Measurements from ENCODE around the gene CTU2. TPM values are rescaled to one million over a fixed set of nuclear protein-coding genes. Genes with fewer than 3 reads are reported as not detected.

Gene CTU2
- total RNA-seq, 4 donors from 2014 or later, result 4.4 to 13.2 (median 6.3) TPM

DNA sequence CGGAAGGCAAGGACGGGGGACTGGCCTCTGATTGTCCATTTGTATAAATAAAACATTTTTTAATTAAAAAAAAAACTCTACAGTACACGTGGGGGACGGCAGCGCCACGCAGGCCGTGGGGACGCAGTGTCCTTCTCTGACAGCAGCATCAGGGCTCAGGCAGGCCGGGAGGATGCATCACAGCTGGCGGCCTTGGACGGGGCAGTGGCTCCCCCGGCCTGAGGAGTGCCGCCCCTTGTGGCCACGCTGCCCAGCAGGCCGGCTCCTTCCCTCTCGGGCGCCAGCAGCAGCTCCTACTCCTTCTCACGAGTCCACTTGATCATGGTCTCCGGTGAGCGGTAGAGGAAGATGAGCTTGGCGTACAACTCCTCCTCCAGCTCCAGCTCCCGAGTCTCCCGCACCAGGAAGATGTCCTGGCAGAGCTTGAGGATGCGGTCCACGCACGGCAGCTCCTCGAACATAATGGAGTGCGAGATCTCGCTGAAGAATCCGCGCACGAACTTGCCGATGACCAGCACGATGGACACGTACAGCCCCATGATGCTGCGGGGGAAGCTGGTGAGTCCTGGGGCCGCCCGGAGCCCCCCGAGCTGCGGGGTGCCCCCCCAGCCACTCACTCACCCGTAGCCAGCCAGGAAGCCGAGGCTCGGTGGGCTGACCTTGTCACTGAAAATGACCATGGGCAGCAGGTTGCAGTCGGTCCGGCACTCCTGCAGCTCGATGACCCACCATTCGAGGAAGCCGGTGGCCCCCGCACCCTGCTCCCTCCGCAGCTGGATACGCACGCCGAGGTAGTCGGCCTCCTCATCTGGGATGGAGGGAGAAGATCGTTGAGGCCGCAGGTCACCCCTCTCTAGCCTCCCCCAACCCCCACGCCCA is 9.2 kb downstream of the CTU2 start:
- 95 to 100% methylated on average over 12 to 22 of the region's 57 CpGs for WGBS, 2 donors
- no peaks in the 10 kb centered on the region for H3K27me3 ChIP-seq
- H3K36me3 ChIP-seq, result peaks cover 51 to 75% (median 60%) of the 10 kb centered on the region in 3 donors
- TF ChIP-seq POLR2A (IDR thresholded peaks at IDR 0.05), result no peak
- TF ChIP-seq, protein P1, sequence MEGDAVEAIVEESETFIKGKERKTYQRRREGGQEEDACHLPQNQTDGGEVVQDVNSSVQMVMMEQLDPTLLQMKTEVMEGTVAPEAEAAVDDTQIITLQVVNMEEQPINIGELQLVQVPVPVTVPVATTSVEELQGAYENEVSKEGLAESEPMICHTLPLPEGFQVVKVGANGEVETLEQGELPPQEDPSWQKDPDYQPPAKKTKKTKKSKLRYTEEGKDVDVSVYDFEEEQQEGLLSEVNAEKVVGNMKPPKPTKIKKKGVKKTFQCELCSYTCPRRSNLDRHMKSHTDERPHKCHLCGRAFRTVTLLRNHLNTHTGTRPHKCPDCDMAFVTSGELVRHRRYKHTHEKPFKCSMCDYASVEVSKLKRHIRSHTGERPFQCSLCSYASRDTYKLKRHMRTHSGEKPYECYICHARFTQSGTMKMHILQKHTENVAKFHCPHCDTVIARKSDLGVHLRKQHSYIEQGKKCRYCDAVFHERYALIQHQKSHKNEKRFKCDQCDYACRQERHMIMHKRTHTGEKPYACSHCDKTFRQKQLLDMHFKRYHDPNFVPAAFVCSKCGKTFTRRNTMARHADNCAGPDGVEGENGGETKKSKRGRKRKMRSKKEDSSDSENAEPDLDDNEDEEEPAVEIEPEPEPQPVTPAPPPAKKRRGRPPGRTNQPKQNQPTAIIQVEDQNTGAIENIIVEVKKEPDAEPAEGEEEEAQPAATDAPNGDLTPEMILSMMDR (IDR thresholded peaks at IDR 0.05), result no peak
- no peak overlapping the region for H3K27ac ChIP-seq
- peaks cover 0 to 5% (median 0%) of the 10 kb centered on the region in 3 donors for H3K4me1 ChIP-seq
- intact Hi-C loops (cut with DNase I), result no loop called here
- H3K9me3 ChIP-seq, result no peaks in the 10 kb centered on the region
- no peak for DNase-seq
- H3K4me3 ChIP-seq, result no peak overlapping the region

DNA sequence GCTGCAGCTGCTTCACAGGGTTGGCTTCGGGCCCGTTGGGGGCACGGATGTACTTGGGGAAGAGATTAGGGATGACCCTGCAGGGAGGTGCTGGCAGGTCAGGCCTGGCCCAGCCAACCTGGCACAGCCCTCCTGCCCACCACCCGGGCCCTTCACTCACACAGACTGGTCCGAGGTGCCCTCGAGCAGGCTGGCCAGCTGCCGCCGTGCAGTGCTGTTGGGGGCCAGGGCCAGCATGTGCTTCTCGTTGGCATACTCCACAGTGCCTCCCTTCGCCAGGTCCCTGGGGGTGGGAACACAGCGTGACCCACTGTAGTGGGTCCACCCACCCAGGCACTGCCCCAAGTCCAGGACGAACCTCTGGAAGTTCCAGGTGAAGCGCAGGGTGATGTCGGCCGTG is 9.9 kb downstream of the CTU2 start:
- peaks cover 57 to 81% (median 67%) of the 10 kb centered on the region in 3 donors for H3K36me3 ChIP-seq
- TF ChIP-seq POLR2A (IDR thresholded peaks at IDR 0.05), result no peak
- TF ChIP-seq, protein P1 (IDR thresholded peaks at IDR 0.05), result no peak
- no peak overlapping the region for H3K27ac ChIP-seq
- H3K4me1 ChIP-seq, result peaks cover 0 to 5% (median 0%) of the 10 kb centered on the region in 3 donors
- no peaks in the 10 kb centered on the region for H3K9me3 ChIP-seq
- 86% methylated on average over 7 of the region's 15 CpGs; no CpG with 5 or more reads in 1 of the 2 donors for WGBS, 2 donors
- DNase-seq, result no peak
- no peaks in the 10 kb centered on the region for H3K27me3 ChIP-seq
- no peak overlapping the region for H3K4me3 ChIP-seq
- intact Hi-C loops (cut with DNase I), result no loop called here

DNA sequence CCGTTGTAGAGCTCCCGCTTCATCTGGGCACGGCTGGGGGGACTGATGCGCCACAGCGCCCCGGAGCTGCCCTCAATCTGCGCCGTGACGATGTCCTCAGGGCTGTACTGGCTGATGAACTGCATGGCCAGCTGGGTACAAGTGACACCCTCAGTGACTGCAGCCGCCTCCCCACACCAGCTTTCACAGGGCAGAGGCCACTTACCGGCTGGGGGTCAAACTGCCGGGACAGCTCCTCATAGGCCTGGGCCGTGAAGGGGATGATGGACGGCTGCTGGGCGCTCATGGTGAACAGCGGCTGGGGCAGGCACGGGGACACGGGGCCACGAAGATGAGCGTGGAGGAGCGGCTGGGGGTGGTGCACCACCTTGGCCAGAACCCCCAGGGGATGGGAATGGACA is 10.3 kb downstream of the CTU2 start:
- TF ChIP-seq, protein P1 (IDR thresholded peaks at IDR 0.05), result no peak
- no peak for TF ChIP-seq POLR2A (IDR thresholded peaks at IDR 0.05)
- H3K27ac ChIP-seq, result no peak overlapping the region
- no peak for DNase-seq
- peaks cover 0 to 5% (median 0%) of the 10 kb centered on the region in 3 donors for H3K4me1 ChIP-seq
- H3K4me3 ChIP-seq, result no peak overlapping the region
- 91 to 94% methylated on average over 6 to 8 of the region's 21 CpGs for WGBS, 2 donors
- peaks cover 61 to 85% (median 71%) of the 10 kb centered on the region in 3 donors for H3K36me3 ChIP-seq
- H3K27me3 ChIP-seq, result no peaks in the 10 kb centered on the region
- H3K9me3 ChIP-seq, result no peaks in the 10 kb centered on the region
- intact Hi-C loops (cut with DNase I), result no loop called here

DNA sequence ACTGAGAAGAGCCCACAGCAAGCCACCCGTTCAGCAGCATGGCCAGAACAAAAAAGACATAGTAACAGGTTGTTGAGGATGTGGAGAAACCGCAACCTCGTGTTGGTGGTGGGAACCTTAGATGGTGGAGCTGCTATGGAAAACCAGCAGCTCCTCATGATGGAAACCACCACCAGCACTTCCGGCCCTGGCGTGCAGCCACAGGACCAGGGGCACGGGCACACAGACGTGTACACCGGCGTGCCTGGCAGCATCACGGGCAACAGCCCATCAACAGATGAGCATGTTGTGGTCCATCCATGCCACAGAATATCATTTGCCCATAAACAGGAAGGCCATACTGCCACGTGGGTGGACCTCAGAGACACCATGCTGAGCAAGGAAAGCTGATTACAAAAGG is 11.9 kb downstream of the CTU2 start:
- no peak for TF ChIP-seq POLR2A (IDR thresholded peaks at IDR 0.05)
- Histone ChIP-seq H3K36me3 (peaks cover 77 to 100% (median 87%) of the 10 kb centered on the region in 3 donors), H3K27me3 (no peaks in the 10 kb centered on the region), H3K27ac (no peak overlapping the region), H3K4me3 (no peak overlapping the region), H3K9me3 (no peaks in the 10 kb centered on the region), H3K4me1 (peaks cover 0 to 5% (median 0%) of the 10 kb centered on the region in 3 donors)
- 86 to 88% methylated on average over 11 of the region's 11 CpGs for WGBS, 2 donors
- intact Hi-C loops (cut with DNase I), result no loop called here
- DNase-seq, result no peak

DNA sequence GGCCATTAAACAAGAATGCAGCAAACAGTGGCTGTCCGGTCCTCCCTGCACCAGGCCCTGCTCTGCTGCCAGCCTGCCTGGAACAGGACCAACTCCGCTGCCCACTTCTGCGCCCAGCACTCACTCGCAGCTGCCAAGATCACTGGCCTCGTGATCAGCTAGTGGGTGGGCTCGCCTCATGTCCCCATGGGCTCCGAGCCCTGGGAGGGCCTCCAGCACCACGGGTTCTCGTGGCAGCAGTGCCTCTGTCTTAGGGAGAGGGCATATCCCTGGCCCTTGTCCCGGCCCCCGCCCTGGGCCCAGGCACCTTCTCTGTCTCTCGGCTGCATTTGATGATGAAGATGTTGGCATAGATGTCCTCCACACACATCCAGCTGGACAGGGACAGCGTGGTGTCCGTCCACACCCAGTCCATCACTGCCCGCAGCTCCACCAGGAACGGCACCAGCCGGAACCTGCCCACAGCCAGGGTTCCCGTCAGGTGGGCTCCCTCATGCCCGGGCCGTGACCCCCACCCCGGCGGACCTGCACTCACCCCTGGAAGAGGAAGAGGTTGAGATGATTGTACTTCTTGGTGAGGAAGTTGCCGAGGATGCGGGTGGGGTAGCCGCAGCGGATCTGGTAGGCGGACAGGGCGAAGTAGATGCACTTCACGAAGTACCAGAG is 13.1 kb downstream of the CTU2 start:
- no peak overlapping the region for H3K27ac ChIP-seq
- intact Hi-C loops (cut with DNase I), result no loop called here
- no peaks in the 10 kb centered on the region for H3K9me3 ChIP-seq
- 78 to 85% methylated on average over 6 to 8 of the region's 29 CpGs for WGBS, 2 donors
- peaks cover 0 to 2% (median 0%) of the 10 kb centered on the region in 3 donors for H3K4me1 ChIP-seq
- H3K36me3 ChIP-seq, result peaks cover 87 to 100% (median 87%) of the 10 kb centered on the region in 3 donors
- no peaks in the 10 kb centered on the region for H3K27me3 ChIP-seq
- no peak overlapping the region for H3K4me3 ChIP-seq
- TF ChIP-seq, protein P1 (IDR thresholded peaks at IDR 0.05), result no peak
- no peak for TF ChIP-seq POLR2A (IDR thresholded peaks at IDR 0.05)
- no peak for DNase-seq

Measured in esophagus squamous epithelium (tissue), 5 donors.